Endothelial cell of umbilical vein (primary cell): ENCODE data around the gene SQSTM1. TPM values are rescaled to one million over a fixed set of nuclear protein-coding genes. Genes with fewer than 3 reads are reported as not detected.

Source experiments
- BruUV-seq: library from RNA; stranded (reverse); fragments of 400-500 nt; replicated peaks from 2 replicates; lab custom pipeline; 2021; lab: Mats Ljungman, UMichigan
- CTCF ChIA-PET: fragments of 300-600, 350-600 bp; sonication (Branson Sonifier 250); formaldehyde crosslinking; loops from one replicate; lab custom pipeline; 2021; ENCODE audit warnings: antibody characterized with exemption, inconsistent platforms; lab: Charles Lee
- POLR2A ChIA-PET: fragments of 300-600, 350-600 bp; sonication (Branson Sonifier 250); formaldehyde crosslinking; loops from one replicate; lab custom pipeline; 2021; ENCODE audit warnings: antibody characterized with exemption, inconsistent platforms; lab: Charles Lee
- DNase-seq: peaks from one replicate; pipeline ENCODE4 v3.0.0-alpha.2; 2011; ENCODE audit warnings: low read depth, low spot score
- FAIRE-seq: peaks from 2 replicates; lab custom pipeline; 2011; peaks lifted over from hg19 to GRCh38; lab: Jason Lieb, UNC
- H2AFZ ChIP-seq: 2 replicates; pipeline ENCODE4 v1.6.0; 2012; ENCODE audit warnings: low read depth, low read length, control low read depth, inconsistent platforms
- H3K27ac ChIP-seq: 2 replicates; pipeline ENCODE4 v1.5.1; 2011; ENCODE audit warnings: low read depth, mild to moderate bottlenecking, control low read depth, low read length, moderate library complexity; ENCODE audit not compliant: insufficient read depth
- H3K27me3 ChIP-seq, 2 experiments: 2 replicates each; pipeline versions ENCODE4 v1.6.0 to v1.6.1; 2011; ENCODE audit warnings: low read length in 2 of 2, mixed read lengths in 1 of 2; ENCODE audit not compliant: control insufficient read depth in 2 of 2, insufficient read depth in 2 of 2
- H3K36me3 ChIP-seq, 2 experiments: 2 replicates in 1 of 2; 3 replicates in 1 of 2; pipeline ENCODE4 v1.5.1; 2011; ENCODE audit warnings: low read length in 2 of 2, mild to moderate bottlenecking in 1 of 2, moderate library complexity in 1 of 2; ENCODE audit not compliant: control insufficient read depth in 2 of 2, insufficient read depth in 2 of 2; ENCODE audit errors: extremely low read depth in 1 of 2
- H3K4me1 ChIP-seq: 3 replicates; pipeline ENCODE4 v1.5.1; 2011; ENCODE audit warnings: mild to moderate bottlenecking, low read length; ENCODE audit not compliant: control insufficient read depth, insufficient read depth; ENCODE audit errors: extremely low read depth
- H3K4me2 ChIP-seq: 2 replicates; pipeline ENCODE4 v1.6.1; 2011; ENCODE audit warnings: low read length, control low read depth, mixed read lengths; ENCODE audit not compliant: insufficient read depth
- H3K4me3 ChIP-seq, 3 experiments: fragments of 200-600 bp in 1 of 3; sonication (generic), shearing (Covaris generic) in 1 of 3; replicated peaks in 1 of 3; 2 replicates each; pipeline ENCODE4 v1.5.1; 2011 to 2016; ENCODE audit warnings: control low read depth in 3 of 3, low read length in 3 of 3, mild to moderate bottlenecking in 2 of 3, inconsistent platforms in 1 of 3, low read depth in 1 of 3, moderate library complexity in 1 of 3; ENCODE audit not compliant: insufficient read depth in 1 of 3
- H3K79me2 ChIP-seq: 2 replicates; pipeline ENCODE4 v1.6.0; 2012; ENCODE audit warnings: low read length, inconsistent platforms; ENCODE audit not compliant: control insufficient read depth, insufficient read depth
- H3K9ac ChIP-seq: replicated peaks from 2 replicates; pipeline ENCODE3; 2011; ENCODE audit warnings: low read length, control low read depth; ENCODE audit not compliant: insufficient read depth; ENCODE audit errors: extremely low read depth
- H3K9me1 ChIP-seq: replicated peaks from 3 replicates; pipeline ENCODE4 v1.6.0; 2011; ENCODE audit warnings: mild to moderate bottlenecking, low read length; ENCODE audit not compliant: control insufficient read depth, insufficient read depth; ENCODE audit errors: extremely low read depth
- H3K9me3 ChIP-seq: replicated peaks from 2 replicates; pipeline ENCODE4 v1.5.1; 2012; ENCODE audit warnings: low read length, inconsistent platforms; ENCODE audit not compliant: control insufficient read depth, insufficient read depth
- H4K20me1 ChIP-seq: replicated peaks from 2 replicates; pipeline ENCODE3; 2011; ENCODE audit warnings: mild to moderate bottlenecking, low read length; ENCODE audit not compliant: control insufficient read depth, insufficient read depth; ENCODE audit errors: extremely low read depth
- EZH2 ChIP-seq: IDR thresholded peaks from 2 replicates; pipeline ENCODE4 v1.6.1; 2012; ENCODE audit warnings: borderline replicate concordance, low read depth, mild to moderate bottlenecking, moderate library complexity, low read length, inconsistent platforms; ENCODE audit not compliant: severe bottlenecking
- FOS ChIP-seq: IDR thresholded peaks from 2 replicates; pipeline ENCODE4 v1.6.1; 2011; ENCODE audit warnings: mild to moderate bottlenecking, low read length, moderate library complexity, borderline replicate concordance; ENCODE audit not compliant: insufficient read depth
- GATA2 ChIP-seq: IDR thresholded peaks from 2 replicates; pipeline ENCODE4 v1.7.0; 2011; ENCODE audit warnings: low read depth, mild to moderate bottlenecking, moderate library complexity, mixed read lengths, low read length; ENCODE audit not compliant: insufficient read length, insufficient read depth
- JUN ChIP-seq: IDR thresholded peaks from 2 replicates; pipeline ENCODE4 v1.6.1; 2011; ENCODE audit warnings: borderline replicate concordance, low read depth; ENCODE audit not compliant: insufficient read length, insufficient read depth
- MYC ChIP-seq: IDR thresholded peaks from one replicate; pipeline ENCODE4 v1.6.1; 2011; ENCODE audit warnings: mild to moderate bottlenecking, low read depth, low read length
- POLR2A ChIP-seq: IDR thresholded peaks from 2 replicates; pipeline ENCODE4 v1.6.1; 2012; ENCODE audit warnings: low read depth, mild to moderate bottlenecking, control low read depth, low read length
- POLR2AphosphoS5 ChIP-seq: IDR thresholded peaks from 2 replicates; pipeline ENCODE4 v1.6.1; 2012; ENCODE audit warnings: low read depth, mild to moderate bottlenecking, control low read depth, low read length, moderate library complexity; ENCODE audit not compliant: insufficient read depth
- dilution Hi-C: fragments of 300-500 bp; cut with MboI; formaldehyde crosslinking; loops from one replicate; pipeline ENCODE4 v1.15.0; 2019; ENCODE audit warnings: low sequenced_read_pairs; ENCODE audit not compliant: extremely low pct_ligation_motif_present
- intact Hi-C: fragments of 100-400 bp; cut with micrococcal nuclease; formaldehyde crosslinking; loops from one replicate; pipeline ENCODE4 v1.10.0; 2022
- polyA plus RNA-seq, 4 experiments: library from polyadenylated mRNA; depleted of rRNA in 3 of 4; stranded (reverse) in 3 of 4; unstranded in 1 of 4; fragments of >200 nt; gene quantifications; 2 replicates each; pipeline versions ENCODE4 v1.2.1 to v1.2.3, GENCODE V29; 2011 to 2012; ENCODE audit warnings: missing spikeins in 1 of 4
- total RNA-seq: library from RNA; stranded (reverse); gene quantifications from 2 replicates; pipeline ENCODE4 v1.2.3, GENCODE V29; 2021
- TF ChIP-seq, protein P1 (sequence below): IDR thresholded peaks from 2 replicates; pipeline ENCODE4 v1.6.1; 2011; ENCODE audit not compliant: insufficient read depth, insufficient read length
- TF ChIP-seq, protein P2 (sequence below), 2 donors: IDR thresholded peaks; 1 replicate in 1 of 2; 2 replicates in 1 of 2; pipeline ENCODE4 v1.5.1; 2011; ENCODE audit warnings: low read length in 2 of 2, mild to moderate bottlenecking in 2 of 2, moderate library complexity in 2 of 2, control low read depth in 1 of 2, inconsistent platforms in 1 of 2, low read depth in 1 of 2; ENCODE audit not compliant: insufficient read depth in 1 of 2; ENCODE audit errors: extremely low read depth in 1 of 2

The SQSTM1 gene
- total and polyA plus RNA-seq, 2 donors (not counting 3 experiments of a cell fraction or from before 2014, with no cell fraction given): 302 to 346 TPM

DNA sequence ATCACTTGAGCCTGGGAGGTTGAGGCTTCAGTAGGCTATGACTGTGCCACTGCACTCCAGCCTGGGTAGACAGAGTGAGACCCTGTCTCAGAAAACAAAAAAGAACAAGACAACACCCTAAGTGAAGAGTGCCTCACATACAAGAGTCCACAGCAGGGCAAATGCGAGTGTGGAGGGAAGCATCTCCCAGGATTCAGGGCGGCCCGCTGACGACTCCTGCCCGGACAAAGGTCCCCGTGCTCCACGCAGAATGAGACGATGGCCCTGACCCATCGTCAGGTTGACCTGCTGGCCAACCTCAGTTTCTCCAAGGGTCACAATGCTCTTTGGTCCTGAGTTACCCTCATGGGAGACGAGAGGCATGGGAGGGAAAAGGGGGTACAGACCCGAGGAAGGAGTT lies 19.6 kb downstream of the SQSTM1 start:
- Histone ChIP-seq H3K9ac (no peak overlapping the region), H3K9me1 (no peaks in the 10 kb centered on the region), H3K36me3 (peaks cover 4 to 25% of the 10 kb centered on the region in 2 experiments), H3K4me2 (no peak overlapping the region), H3K27me3 (no peaks in the 10 kb centered on the region), H3K9me3 (no peaks in the 10 kb centered on the region), H4K20me1 (no peaks in the 10 kb centered on the region), H3K79me2 (no peaks in the 10 kb centered on the region), H3K27ac (no peak overlapping the region), H3K4me3 (no peak overlapping the region), H3K4me1 (no peaks in the 10 kb centered on the region), H2AFZ (no peak overlapping the region)
- DNase-seq (no peak), FAIRE-seq (no peak)
- TF ChIP-seq POLR2A (no peak), GATA2 (no peak), POLR2AphosphoS5 (no peak), JUN (no peak), EZH2 (no peak), FOS (no peak), MYC (no peak)
- TF ChIP-seq, protein P1, sequence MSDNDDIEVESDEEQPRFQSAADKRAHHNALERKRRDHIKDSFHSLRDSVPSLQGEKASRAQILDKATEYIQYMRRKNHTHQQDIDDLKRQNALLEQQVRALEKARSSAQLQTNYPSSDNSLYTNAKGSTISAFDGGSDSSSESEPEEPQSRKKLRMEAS: no peak
- TF ChIP-seq, protein P2, sequence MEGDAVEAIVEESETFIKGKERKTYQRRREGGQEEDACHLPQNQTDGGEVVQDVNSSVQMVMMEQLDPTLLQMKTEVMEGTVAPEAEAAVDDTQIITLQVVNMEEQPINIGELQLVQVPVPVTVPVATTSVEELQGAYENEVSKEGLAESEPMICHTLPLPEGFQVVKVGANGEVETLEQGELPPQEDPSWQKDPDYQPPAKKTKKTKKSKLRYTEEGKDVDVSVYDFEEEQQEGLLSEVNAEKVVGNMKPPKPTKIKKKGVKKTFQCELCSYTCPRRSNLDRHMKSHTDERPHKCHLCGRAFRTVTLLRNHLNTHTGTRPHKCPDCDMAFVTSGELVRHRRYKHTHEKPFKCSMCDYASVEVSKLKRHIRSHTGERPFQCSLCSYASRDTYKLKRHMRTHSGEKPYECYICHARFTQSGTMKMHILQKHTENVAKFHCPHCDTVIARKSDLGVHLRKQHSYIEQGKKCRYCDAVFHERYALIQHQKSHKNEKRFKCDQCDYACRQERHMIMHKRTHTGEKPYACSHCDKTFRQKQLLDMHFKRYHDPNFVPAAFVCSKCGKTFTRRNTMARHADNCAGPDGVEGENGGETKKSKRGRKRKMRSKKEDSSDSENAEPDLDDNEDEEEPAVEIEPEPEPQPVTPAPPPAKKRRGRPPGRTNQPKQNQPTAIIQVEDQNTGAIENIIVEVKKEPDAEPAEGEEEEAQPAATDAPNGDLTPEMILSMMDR (IDR thresholded peaks at IDR 0.05; ENCODE audit: extremely low read depth in 1 of 2, insufficient read depth in 1 of 2, low read depth in 1 of 2, low read length in 2 of 2): no peak
- intact Hi-C loops (no loop called here), dilution Hi-C loops (no loop called here)
- BruUV-seq: no TSS peak
- CTCF ChIA-PET: interaction anchor here (0.8 kb wide), 1 partner anchor 78 kb away, joined by 3 read pairs; no protein-coding TSS in a partner anchor
- POLR2A ChIA-PET: interaction anchor here (0.6 kb wide), 1 partner anchor 50 kb away, joined by 11 read pairs; no protein-coding TSS in a partner anchor
